Subcutaneous adipose tissue (tissue), 4 donors: ENCODE measurements around the gene SFXN4. TPM values are rescaled to one million over a fixed set of nuclear protein-coding genes. Genes with fewer than 3 reads are reported as not detected.

ENCODE experiments used
- CTCF ChIP-seq: fragments of 450-650 bp; IDR thresholded peaks from one replicate; pipeline ENCODE4 v1.5.1; 2016; ENCODE audit warnings: low read depth, mild to moderate bottlenecking, control low read depth, antibody characterized with exemption, moderate library complexity
- small RNA-seq: library from RNA; depleted of rRNA; stranded (forward); fragments of <200 nt; gene quantifications from one replicate; pipeline ENCODE3, GENCODE V24; 2016
- total RNA-seq, 4 donors: library from RNA; depleted of rRNA; stranded (reverse); fragments of >200 nt; gene quantifications; one replicate each; pipeline ENCODE4 v1.1.0, GENCODE V29; 2016

SFXN4 gene
- total RNA-seq, 4 donors from 2014 or later, result 14.5 to 20.0 (median 16.2) TPM

- no peak for TF ChIP-seq CTCF
Observed at GRCh38 chr10:119095640-119096039, 69.9 kb downstream of the SFXN4 start.

- no peak for TF ChIP-seq CTCF
Observed at GRCh38 chr10:119090968-119091367, 74.5 kb downstream of the SFXN4 start.

Small RNAs within 50 kb of the gene (small RNA-seq; reads per million reads assigned to genes)
- gene AL355598.1 (not detected), gene RN7SL749P (not detected)

Other genes starting within 250 kb of the SFXN4 start
- 10 to 100 TPM in 2 of 4 donors, 1 to 10 TPM in 2; 7.0 to 78.6 (median 11.8) TPM for gene NANOS1, start 136.0 kb downstream of the SFXN4 start, total RNA-seq
- 100 to 1,000 TPM; 129 to 174 (median 157) TPM for gene EIF3A, start 84.9 kb downstream of the SFXN4 start, total RNA-seq
- 10 to 100 TPM; 68.2 to 77.5 (median 73.6) TPM for gene DENND10, start 61.6 kb downstream of the SFXN4 start, total RNA-seq
- 100 to 1,000 TPM; 102 to 258 (median 190) TPM for gene PRDX3, start 13.1 kb upstream of the SFXN4 start, total RNA-seq
- gene GRK5, start 41.9 kb upstream of the SFXN4 start, total RNA-seq, result 10 to 100 TPM; 11.6 to 38.2 (median 21.4) TPM